ENCODE data around the gene SLC13A1. TPM values are rescaled to one million over a fixed set of nuclear protein-coding genes. Genes with fewer than 3 reads are reported as not detected.
A peak's percentile ranks its signal among the peaks of the same experiment; 100 is the strongest.

SLC13A1 gene
- total and polyA plus RNA-seq, 11 donors: not detected

DNA sequence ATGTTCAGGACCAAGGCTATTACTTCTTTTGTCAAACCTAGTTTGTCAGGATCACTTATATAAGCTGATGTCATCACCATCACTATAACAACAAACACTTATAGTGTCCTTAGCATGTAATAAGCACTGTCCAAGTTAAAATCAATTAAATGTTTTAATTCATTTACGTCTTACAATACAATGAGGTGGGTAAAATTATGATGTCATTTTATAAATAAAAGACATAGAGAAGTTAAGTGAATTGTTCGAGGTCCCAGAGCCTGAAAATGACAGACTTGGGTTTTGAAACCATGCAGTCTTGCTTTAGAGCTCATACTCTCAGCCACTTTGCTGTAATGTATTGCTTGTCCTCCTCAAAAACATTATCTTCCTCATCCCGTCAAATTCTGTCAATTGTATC, 48.3 kb downstream of the SLC13A1 start:
- no peak for ATAC-seq
- WGBS, 4 donors: 65 to 81% (median 78%) methylated on average over 3 of the region's 3 CpGs
- intact Hi-C loops (cut with DNase I): loop anchor here (5.0 to 10.0 kb wide), 10 partner anchors 264 to 934 kb away; partner anchors contain the start of gene CADPS2 (in 5 of the 10)

DNA sequence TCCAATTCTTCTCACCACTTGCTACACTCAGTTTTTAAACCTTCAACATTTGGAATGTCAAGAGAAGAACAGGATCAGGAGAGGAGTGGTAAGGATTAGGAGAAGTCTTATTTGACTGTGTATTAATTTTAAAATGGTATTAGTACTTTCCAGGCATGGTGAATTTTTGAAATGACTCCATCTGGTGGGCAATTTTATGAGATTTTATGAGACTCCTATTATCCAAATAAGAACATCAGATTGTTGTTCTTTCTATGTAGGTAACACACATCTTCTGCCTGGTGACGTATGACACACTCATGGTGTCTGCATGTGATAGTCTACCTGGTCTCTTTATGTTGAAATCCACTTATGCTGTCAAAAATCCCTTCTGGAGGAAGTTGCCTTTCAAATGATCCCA, 51.0 kb downstream of the SLC13A1 start:
- H3K9me3 ChIP-seq: no peaks in the 10 kb centered on the region
- no peak overlapping the region for H3K4me3 ChIP-seq
- WGBS, 4 donors: 82 to 94% (median 84%) methylated on average over 1 of the region's 1 CpG
- no peak for DNase-seq
- no peak overlapping the region for H3K27ac ChIP-seq
- H3K4me1 ChIP-seq: no peaks in the 10 kb centered on the region
- H3K27me3 ChIP-seq: no peaks in the 10 kb centered on the region
- TF ChIP-seq, protein P1, sequence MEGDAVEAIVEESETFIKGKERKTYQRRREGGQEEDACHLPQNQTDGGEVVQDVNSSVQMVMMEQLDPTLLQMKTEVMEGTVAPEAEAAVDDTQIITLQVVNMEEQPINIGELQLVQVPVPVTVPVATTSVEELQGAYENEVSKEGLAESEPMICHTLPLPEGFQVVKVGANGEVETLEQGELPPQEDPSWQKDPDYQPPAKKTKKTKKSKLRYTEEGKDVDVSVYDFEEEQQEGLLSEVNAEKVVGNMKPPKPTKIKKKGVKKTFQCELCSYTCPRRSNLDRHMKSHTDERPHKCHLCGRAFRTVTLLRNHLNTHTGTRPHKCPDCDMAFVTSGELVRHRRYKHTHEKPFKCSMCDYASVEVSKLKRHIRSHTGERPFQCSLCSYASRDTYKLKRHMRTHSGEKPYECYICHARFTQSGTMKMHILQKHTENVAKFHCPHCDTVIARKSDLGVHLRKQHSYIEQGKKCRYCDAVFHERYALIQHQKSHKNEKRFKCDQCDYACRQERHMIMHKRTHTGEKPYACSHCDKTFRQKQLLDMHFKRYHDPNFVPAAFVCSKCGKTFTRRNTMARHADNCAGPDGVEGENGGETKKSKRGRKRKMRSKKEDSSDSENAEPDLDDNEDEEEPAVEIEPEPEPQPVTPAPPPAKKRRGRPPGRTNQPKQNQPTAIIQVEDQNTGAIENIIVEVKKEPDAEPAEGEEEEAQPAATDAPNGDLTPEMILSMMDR (IDR thresholded peaks at IDR 0.05): peak in 2 of 12 donors; percentile 9 to 15
- no peak for TF ChIP-seq POLR2A (IDR thresholded peaks at IDR 0.05)
- no peaks in the 10 kb centered on the region for H3K36me3 ChIP-seq
- no peak for ATAC-seq
- intact Hi-C loops (cut with DNase I): loop anchor here in 1 of 10 donors (10.0 kb wide), 1 partner anchor 264 kb away; the partner anchor contains the start of gene CADPS2

More for the DNA sequence above, 48.3 kb downstream of the SLC13A1 start:
- TF ChIP-seq, protein P1 (IDR thresholded peaks at IDR 0.05): no peak
- no peak for TF ChIP-seq POLR2A (IDR thresholded peaks at IDR 0.05)
- no peak for DNase-seq
- Histone ChIP-seq H3K4me1 (no peaks in the 10 kb centered on the region), H3K36me3 (no peaks in the 10 kb centered on the region), H3K9me3 (no peaks in the 10 kb centered on the region), H3K27me3 (no peaks in the 10 kb centered on the region), H3K4me3 (no peak overlapping the region), H3K27ac (no peak overlapping the region)

DNA sequence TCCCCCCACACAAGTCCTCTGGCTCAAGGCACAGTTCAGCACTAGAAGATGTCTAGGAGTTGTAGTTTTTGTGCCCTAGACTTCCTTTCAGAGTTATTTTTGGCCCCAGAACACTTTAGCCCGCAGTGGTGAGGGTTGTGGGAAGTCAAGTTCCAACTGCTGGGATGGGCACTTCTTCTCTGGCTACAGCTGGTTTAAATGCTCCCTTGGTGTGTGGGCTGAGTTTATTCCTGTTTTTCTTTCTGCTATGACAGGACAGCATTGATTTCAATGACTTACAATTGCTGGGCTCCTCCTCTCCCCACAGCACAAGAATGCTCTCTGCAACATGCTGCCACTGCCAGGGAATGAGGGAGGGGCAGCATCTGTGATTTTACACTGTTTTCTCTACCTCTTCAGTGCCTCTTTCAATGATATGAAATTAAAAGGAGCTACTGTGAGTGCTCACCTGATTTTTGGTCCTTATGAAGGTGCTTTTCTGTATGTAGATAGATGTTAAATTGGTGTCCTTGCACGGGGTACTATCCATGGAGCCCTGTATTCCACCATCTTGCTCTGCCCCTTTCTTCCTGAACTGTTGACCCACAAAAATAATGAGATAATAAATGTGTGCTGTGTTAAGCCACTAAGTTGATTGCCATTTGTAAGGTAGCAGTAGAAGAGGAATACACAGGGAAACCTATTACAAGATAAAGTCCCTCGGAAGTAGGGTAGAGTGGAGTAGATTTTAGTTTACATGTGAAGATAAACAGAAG, 56.3 kb downstream of the SLC13A1 start:
- TF ChIP-seq POLR2A (IDR thresholded peaks at IDR 0.05): no peak
- TF ChIP-seq, protein P1 (IDR thresholded peaks at IDR 0.05): no peak
- DNase-seq (no peak), ATAC-seq (no peak)
- Histone ChIP-seq H3K36me3 (no peaks in the 10 kb centered on the region), H3K27me3 (no peaks in the 10 kb centered on the region), H3K9me3 (no peaks in the 10 kb centered on the region), H3K4me3 (no peak overlapping the region), H3K27ac (no peak overlapping the region), H3K4me1 (no peaks in the 10 kb centered on the region)
- intact Hi-C loops (cut with DNase I): loop anchor here in 1 of 10 donors (10.0 kb wide), 1 partner anchor 259 kb away; the partner anchor contains the start of gene CADPS2
- WGBS, 4 donors: 64 to 69% (median 66%) methylated on average over 3 of the region's 3 CpGs

DNA sequence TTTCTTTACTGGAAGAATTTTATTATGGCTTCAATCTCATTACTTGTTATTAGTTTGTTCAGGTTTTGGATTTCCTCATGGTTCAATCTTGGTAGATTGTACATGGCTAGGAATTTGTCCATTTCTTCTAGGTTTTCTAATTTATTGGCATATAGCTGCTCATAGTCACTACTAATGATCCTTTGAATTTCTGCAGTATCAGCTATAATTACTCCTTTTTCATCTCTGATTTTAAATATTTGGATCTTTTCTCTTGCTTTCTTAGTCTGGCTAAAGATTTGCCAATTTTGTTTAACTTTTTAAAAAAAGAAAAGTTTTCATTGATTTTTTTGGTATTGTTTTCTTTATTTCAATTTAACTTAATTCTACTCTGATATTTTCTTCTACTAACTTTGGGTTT, 59.2 kb downstream of the SLC13A1 start:
- H3K4me3 ChIP-seq: no peak overlapping the region
- intact Hi-C loops (cut with DNase I): loop anchor here in 1 of 10 donors (10.0 kb wide), 1 partner anchor 256 kb away; the partner anchor contains the start of gene CADPS2
- no peak for TF ChIP-seq POLR2A (IDR thresholded peaks at IDR 0.05)
- TF ChIP-seq, protein P1 (IDR thresholded peaks at IDR 0.05): no peak
- ATAC-seq (no peak), DNase-seq (no peak)
- H3K27me3 ChIP-seq: no peaks in the 10 kb centered on the region
- no peaks in the 10 kb centered on the region for H3K4me1 ChIP-seq
- no peaks in the 10 kb centered on the region for H3K36me3 ChIP-seq
- no peaks in the 10 kb centered on the region for H3K9me3 ChIP-seq
- no peak overlapping the region for H3K27ac ChIP-seq
